Tibial artery (tissue), 4 donors: ENCODE measurements around the gene SCN11A.

ENCODE experiments used
- DNase-seq, 2 donors: peaks; one replicate each; pipeline ENCODE4 v3.0.0-alpha.2; 2019
- H3K27ac ChIP-seq, 2 donors: fragments of 200-600 bp; sonication (generic) in 1 of 2; 1 replicate in 1 of 2; 2 replicates in 1 of 2; pipeline ENCODE4 v1.5.1; 2018 to 2019; ENCODE audit warnings: mild to moderate bottlenecking in 1 of 2
- H3K27me3 ChIP-seq, 2 donors: fragments of 200-600 bp; sonication (generic) in 1 of 2; one replicate each; pipeline versions ENCODE4 v1.5.1 to v1.6.0; 2016 to 2019
- H3K36me3 ChIP-seq, 3 donors: fragments of 200-600 bp; sonication (generic) in 2 of 3; one replicate each; pipeline ENCODE4 v1.5.1; 2016 to 2019; ENCODE audit warnings: mild to moderate bottlenecking in 2 of 3
- H3K4me1 ChIP-seq, 4 donors: fragments of 200-600 bp; sonication (generic) in 2 of 4; 1 replicate in 3 of 4; 2 replicates in 1 of 4; pipeline ENCODE4 v1.5.1; 2016 to 2019
- H3K4me3 ChIP-seq, 2 donors: fragments of 200-600 bp; sonication (generic) in 1 of 2; 1 replicate in 1 of 2; 2 replicates in 1 of 2; pipeline ENCODE4 v1.5.1; 2018 to 2019; ENCODE audit warnings: mild to moderate bottlenecking in 2 of 2
- H3K9me3 ChIP-seq, 3 donors: fragments of 200-600 bp; sonication (generic) in 1 of 3; one replicate each; pipeline ENCODE4 v1.5.1; 2016 to 2019
- CTCF ChIP-seq, 2 experiments: fragments of 200-600 bp in 1 of 2; fragments of 450-650 bp in 1 of 2; IDR thresholded peaks; one replicate each; pipeline ENCODE4 v1.5.1; 2017 to 2019; ENCODE audit warnings: antibody characterized with exemption in 2 of 2, mild to moderate bottlenecking in 1 of 2, moderate library complexity in 1 of 2
- intact Hi-C: fragments of 100-400 bp; cut with DNase I; formaldehyde crosslinking; loops from one replicate; pipeline ENCODE4 v1.15.0; 2023; ENCODE audit warnings: low total_unique reads

SCN11A gene

GRCh38 chr3:39019299-39019698, 32.4 kb downstream of the SCN11A start:
- TF ChIP-seq CTCF (IDR thresholded peaks at IDR 0.05) = no peak
- Histone ChIP-seq H3K9me3 (no peaks in the 10 kb centered on the region), H3K36me3 (no peaks in the 10 kb centered on the region), H3K27me3 (peaks cover 0 to 5% of the 10 kb centered on the region in 2 donors), H3K4me1 (no peaks in the 10 kb centered on the region), H3K4me3 (no peak overlapping the region), H3K27ac (no peak overlapping the region)
- intact Hi-C loops = no loop called here
- DNase-seq = no peak

GRCh38 chr3:39015418-39015817, 36.3 kb downstream of the SCN11A start:
- intact Hi-C loops = no loop called here
- H3K36me3 ChIP-seq = no peaks in the 10 kb centered on the region
- DNase-seq = no peak
- H3K4me1 ChIP-seq = no peaks in the 10 kb centered on the region
- no peaks in the 10 kb centered on the region for H3K27me3 ChIP-seq
- H3K9me3 ChIP-seq = no peaks in the 10 kb centered on the region
- H3K27ac ChIP-seq = no peak overlapping the region
- no peak overlapping the region for H3K4me3 ChIP-seq
- TF ChIP-seq CTCF (IDR thresholded peaks at IDR 0.05) = no peak

- Histone ChIP-seq H3K4me3 (no peak overlapping the region), H3K9me3 (no peaks in the 10 kb centered on the region), H3K27me3 (no peaks in the 10 kb centered on the region), H3K36me3 (no peaks in the 10 kb centered on the region), H3K4me1 (no peaks in the 10 kb centered on the region), H3K27ac (no peak overlapping the region)
- no peak for TF ChIP-seq CTCF (IDR thresholded peaks at IDR 0.05)
- no peak for DNase-seq
- intact Hi-C loops = no loop called here
Observed at GRCh38 chr3:39013921-39014509, 37.7 kb downstream of the SCN11A start.

GRCh38 chr3:39013289-39013688, 38.5 kb downstream of the SCN11A start:
- intact Hi-C loops = no loop called here
- no peak for TF ChIP-seq CTCF (IDR thresholded peaks at IDR 0.05)
- no peak overlapping the region for H3K27ac ChIP-seq
- H3K4me1 ChIP-seq = no peaks in the 10 kb centered on the region
- no peaks in the 10 kb centered on the region for H3K36me3 ChIP-seq
- DNase-seq = no peak
- no peak overlapping the region for H3K4me3 ChIP-seq
- H3K27me3 ChIP-seq = no peaks in the 10 kb centered on the region
- no peaks in the 10 kb centered on the region for H3K9me3 ChIP-seq

GRCh38 chr3:39011191-39011736, 40.5 kb downstream of the SCN11A start:
- Histone ChIP-seq H3K4me3 (no peak overlapping the region), H3K27ac (no peak overlapping the region), H3K36me3 (no peaks in the 10 kb centered on the region), H3K27me3 (no peaks in the 10 kb centered on the region), H3K9me3 (no peaks in the 10 kb centered on the region), H3K4me1 (no peaks in the 10 kb centered on the region)
- no peak for TF ChIP-seq CTCF (IDR thresholded peaks at IDR 0.05)
- DNase-seq = no peak
- intact Hi-C loops = no loop called here

- TF ChIP-seq CTCF (IDR thresholded peaks at IDR 0.05) = no peak
- H3K4me3 ChIP-seq = no peak overlapping the region
- no peaks in the 10 kb centered on the region for H3K36me3 ChIP-seq
- no peak for DNase-seq
- H3K4me1 ChIP-seq = no peaks in the 10 kb centered on the region
- intact Hi-C loops = no loop called here
- no peaks in the 10 kb centered on the region for H3K9me3 ChIP-seq
- no peaks in the 10 kb centered on the region for H3K27me3 ChIP-seq
- H3K27ac ChIP-seq = no peak overlapping the region
Observed at GRCh38 chr3:39005295-39005694, 46.4 kb downstream of the SCN11A start.
